ENCODE results near the gene ACP2.

Gene ACP2, protein sequence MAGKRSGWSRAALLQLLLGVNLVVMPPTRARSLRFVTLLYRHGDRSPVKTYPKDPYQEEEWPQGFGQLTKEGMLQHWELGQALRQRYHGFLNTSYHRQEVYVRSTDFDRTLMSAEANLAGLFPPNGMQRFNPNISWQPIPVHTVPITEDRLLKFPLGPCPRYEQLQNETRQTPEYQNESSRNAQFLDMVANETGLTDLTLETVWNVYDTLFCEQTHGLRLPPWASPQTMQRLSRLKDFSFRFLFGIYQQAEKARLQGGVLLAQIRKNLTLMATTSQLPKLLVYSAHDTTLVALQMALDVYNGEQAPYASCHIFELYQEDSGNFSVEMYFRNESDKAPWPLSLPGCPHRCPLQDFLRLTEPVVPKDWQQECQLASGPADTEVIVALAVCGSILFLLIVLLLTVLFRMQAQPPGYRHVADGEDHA

DNA sequence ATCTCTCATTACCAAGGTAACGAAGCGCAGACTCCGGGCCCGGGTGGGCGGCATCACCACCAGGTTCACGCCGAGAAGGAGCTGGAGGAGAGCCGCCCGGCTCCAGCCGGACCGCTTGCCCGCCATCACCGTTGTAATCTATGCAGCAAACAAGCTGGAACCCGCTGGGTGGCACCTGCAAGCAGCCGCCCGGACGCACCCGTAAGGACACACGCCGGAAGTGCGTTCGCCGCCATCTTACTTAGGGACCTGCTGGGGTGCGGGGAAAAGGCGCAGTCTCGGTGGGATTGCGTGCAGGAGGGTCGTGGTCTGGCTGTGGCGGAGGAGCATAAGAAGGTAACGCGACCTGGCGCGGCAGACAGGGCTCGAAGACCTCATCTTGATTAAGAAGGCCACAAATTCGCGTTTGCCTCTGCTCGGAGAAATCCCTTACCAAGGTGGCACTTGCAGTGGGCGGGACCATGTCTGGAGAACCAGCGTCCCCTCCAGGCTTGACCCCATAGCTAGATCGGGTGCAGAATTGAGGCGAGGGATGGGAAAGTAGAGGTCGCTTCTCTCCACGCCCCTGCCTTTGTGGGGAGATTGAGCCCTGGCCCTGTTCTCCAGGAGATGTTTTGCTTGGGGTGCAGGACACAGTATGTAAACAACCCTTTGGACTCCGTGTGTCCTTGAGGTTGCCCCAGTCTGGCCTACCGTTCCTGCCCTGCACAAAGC is at the start of gene ACP2:
ACP2 (minus strand) TSS at position 151 of the 714 bp plus-strand sequence; CDS start at position 126, 25 bp downstream.
- peak; percentile 69 to 70 for DNase-seq (ENCODE audit: low read depth in 2 of 2)

DNA sequence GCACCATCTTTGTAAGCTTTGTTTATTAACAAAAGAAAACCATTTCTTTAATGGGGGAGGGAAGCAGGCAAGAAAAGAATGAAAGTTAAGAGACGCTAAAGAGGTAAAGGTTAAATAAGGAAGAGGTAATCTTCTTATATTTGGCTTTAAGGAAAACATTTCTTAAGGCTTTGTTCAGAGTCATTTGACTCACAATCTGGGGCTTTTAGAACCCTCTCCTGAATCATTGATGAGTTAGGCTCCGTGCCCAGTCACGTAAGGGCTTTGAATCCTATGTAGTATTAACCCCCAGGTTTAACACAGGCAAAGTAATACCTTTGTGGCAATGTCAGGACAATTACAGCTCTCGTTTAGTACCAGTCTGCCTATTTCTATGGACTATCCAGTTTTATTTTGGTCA is 47.4 kb upstream of the ACP2 start:
- DNase-seq (ENCODE audit: low read depth in 2 of 2), result no peak

DNA sequence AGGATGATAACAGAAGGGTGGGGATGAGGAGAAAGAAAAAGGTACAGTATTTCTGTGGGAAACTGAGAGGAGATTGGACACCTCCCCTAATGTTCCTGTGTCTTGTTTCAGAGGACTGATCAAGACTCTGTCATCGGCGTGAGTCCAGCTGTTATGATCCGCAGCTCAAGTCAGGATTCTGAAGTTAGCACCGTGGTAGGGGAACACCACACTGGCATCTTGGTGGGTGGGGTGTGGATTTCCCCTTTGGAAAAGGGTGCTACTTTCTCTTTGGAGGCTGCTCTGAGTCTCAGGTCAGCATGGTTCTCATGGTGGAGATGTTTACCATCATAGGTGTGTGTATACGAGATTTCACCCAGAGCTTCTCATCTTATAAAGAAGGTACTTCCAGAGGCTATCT is 46.8 kb upstream of the ACP2 start:
- DNase-seq (ENCODE audit: low read depth in 2 of 2), result no peak

DNA sequence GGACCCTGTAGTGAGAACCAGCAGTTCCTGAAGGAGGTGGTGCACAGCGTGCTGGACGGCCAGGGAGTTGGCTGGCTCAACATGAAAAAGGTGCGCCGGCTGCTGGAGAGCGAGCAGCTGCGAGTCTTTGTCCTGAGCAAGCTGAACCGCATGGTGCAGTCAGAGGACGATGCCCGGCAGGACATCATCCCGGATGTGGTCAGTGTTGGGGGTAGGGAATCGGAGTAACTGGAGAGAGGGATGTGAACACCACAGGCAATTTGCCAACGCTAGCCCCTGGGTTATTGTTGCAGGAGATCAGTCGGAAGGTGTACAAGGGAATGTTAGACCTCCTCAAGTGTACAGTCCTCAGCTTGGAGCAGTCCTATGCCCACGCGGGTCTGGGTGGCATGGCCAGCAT is 41.2 kb upstream of the ACP2 start:
- no peak for DNase-seq (ENCODE audit: low read depth in 2 of 2)

DNA sequence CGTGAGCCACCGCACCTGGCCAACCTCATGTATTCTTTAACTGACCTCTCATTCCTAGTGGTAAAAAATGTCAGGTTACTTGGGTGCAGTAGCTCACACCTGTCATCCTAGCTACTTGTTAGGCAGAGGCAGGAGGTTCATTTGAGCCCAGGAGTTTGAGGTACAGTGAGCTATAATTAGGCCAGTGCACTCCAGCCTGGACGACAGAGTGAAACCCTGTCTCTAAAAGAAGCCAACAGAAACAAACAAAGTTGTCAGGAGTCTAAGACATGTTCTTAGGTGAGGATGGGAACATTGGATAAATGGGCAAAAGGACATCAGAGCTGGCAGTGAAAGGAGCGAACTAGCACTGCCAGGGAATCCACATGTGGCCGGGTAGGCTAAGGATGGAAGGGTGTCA is 39.5 kb upstream of the ACP2 start:
- no peak for DNase-seq (ENCODE audit: low read depth in 2 of 2)

DNA sequence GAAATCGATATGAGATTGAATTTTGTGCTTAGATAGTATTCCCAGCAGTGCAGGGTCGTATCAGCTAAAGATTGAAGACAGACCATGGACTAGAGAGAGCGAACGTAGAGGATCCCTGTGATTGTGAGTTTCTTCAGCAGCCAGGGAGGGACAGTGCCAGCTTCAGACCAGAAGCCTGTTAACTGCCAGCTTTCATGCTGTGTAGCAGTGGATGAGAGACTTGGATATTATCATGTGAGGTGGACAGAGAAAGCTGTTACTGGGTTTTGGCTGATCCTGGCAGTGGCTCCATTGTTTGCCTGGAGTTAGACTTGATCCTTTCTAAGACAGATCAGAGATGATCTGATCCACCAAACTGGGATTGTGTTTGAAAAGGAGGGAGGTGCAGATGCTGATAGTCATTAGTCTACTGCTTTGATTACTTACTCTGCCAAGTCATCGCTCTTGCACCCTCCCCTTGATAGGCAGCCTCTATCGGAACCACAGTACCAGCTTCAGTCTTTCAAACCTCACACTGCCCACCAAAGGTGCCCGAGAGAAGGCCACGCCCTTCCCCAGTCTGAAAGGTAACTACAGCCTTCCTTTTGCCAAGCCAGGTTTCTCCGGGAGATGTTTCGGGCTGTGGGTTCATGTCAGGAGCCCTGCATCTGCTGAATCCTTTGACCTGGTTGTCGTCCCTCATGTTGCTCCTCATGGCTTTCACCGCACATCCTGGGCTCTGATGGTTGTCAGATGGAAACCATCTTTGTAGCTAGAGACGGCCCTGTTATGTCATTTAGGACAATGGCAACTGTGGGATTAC is 37.6 kb upstream of the ACP2 start:
- DNase-seq (ENCODE audit: low read depth in 2 of 2), result no peak

DNA sequence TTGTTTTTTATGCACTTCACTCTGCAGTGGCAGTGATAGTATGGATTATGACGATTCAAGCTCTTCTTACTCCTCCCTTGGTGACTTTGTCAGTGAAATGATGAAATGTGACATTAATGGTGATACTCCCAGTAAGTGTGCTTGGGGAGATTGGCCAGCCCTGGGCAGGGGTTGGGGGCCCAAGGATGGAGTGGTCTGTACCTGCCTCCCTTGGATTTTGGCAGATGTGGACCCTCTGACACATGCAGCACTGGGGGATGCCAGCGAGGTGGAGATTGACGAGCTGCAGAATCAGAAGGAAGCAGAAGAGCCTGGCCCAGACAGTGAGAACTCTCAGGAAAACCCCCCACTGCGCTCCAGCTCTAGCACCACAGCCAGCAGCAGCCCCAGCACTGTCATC is 35.5 kb upstream of the ACP2 start:
- DNase-seq (ENCODE audit: low read depth in 2 of 2), result no peak

DNA sequence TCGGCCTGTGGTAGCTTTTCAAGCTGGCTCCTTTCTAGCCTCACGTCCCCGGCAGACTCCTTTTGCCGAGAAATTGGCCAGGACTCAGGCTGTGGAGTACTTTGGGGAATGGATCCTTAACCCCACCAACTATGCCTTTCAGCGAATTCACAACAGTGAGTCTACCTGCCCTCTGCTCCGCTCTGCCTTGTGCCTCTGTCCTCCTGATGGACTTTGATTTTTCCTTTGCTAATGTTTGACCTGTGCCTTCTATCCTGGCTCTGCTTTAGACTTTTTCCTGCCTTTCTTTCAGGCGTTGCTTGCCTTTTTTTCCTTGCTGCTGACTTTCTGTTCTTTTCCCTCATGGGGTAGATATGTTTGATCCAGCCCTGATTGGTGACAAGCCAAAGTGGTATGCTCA is 33.8 kb upstream of the ACP2 start:
- no peak for DNase-seq (ENCODE audit: low read depth in 2 of 2)

DNA sequence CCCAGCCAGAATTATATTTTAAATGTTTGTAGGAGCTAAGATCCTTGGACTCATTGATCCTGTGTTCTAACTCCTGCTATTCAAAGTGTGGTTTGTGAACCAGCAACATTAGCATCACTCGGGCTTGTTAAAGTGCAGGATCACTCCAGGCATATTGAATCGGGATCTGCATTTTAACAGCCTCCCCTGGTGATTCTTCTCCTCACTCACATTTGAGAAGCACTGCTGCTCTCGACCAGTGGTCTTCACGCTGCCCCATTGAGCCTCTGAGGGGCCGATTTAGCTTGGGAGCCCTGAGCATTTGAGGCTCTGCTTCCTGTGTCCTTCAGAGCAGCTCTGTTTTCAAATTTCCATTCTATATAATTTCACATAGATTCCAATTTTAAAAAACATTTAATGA is 32.2 kb upstream of the ACP2 start:
- no peak for DNase-seq (ENCODE audit: low read depth in 2 of 2)

DNA sequence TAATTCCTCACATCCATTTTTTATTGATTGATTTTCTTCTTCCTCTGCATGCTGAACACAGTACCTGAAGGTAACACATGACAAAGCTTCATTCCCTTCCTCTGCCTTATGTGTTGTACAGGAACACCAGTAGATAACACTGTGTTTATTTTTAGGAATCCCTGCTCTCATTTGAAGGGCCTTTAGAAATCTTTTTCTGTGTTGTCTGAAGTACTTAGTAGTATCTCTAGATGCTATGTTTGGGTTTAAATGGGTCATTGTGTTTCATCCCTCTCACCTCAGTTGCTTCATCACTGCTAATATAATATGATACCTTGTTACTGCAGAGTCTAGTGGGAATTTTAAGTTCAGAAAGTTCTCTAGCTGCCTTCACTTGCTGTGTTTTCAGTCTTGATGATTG is 31.5 kb upstream of the ACP2 start:
- no peak for DNase-seq (ENCODE audit: low read depth in 2 of 2)

DNA sequence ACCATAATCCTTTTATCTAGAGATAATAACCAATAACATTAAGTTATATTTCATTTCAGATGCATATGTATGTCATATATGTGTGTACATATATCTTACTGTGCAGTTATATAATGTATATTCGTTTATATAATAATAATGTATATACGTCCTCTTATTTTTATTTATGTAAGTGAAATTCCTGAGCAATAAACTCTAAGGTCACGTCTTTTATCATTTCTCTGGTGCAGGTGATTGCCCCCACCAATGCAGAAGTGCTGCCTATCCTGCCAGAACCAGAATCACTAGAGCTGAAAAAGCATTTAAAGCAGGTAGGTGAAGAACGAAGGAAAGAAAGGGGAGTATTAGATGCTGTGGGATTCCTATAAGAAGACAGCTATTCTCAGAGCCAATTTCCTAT is 30.2 kb upstream of the ACP2 start:
- no peak for DNase-seq (ENCODE audit: low read depth in 2 of 2)

DNA sequence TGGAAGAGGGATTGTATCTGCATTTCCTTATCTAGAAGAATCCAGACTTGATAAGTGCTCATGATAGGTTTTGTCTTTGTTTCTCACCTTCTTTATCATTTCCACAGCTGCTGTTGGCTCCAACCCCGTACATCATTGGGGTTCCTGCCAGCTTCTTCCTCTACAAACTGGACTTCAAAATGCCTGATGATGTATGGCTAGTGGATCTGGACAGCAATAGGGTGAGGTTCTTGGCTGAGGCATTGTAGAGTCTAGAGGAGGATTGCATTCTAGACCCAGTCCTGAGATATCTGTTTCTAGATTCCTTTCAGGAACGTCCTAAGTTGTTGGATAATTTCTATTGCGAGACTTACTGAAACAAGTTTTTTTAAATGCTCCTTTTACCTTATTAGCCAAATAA is 29.4 kb upstream of the ACP2 start:
- DNase-seq (ENCODE audit: low read depth in 2 of 2), result no peak

DNA sequence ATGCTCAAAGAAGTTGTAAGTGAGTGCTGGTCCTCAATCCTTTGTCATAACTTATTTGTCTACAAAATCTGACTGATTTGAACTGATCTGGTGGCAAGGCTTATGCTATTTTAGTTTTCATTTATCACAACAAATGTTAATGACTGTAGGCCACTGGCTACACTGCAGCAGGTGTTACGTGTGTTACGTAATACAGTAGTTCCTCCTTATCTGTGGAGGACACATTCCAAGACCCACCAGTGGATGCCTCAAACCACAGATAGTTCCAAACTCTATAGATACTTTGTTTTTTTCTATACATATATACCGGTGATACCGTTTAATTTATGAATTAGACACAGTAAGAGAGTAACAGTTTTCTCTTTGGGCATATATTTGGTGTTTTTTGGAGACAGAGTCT is 28.3 kb upstream of the ACP2 start:
- DNase-seq (ENCODE audit: low read depth in 2 of 2), result no peak

DNA sequence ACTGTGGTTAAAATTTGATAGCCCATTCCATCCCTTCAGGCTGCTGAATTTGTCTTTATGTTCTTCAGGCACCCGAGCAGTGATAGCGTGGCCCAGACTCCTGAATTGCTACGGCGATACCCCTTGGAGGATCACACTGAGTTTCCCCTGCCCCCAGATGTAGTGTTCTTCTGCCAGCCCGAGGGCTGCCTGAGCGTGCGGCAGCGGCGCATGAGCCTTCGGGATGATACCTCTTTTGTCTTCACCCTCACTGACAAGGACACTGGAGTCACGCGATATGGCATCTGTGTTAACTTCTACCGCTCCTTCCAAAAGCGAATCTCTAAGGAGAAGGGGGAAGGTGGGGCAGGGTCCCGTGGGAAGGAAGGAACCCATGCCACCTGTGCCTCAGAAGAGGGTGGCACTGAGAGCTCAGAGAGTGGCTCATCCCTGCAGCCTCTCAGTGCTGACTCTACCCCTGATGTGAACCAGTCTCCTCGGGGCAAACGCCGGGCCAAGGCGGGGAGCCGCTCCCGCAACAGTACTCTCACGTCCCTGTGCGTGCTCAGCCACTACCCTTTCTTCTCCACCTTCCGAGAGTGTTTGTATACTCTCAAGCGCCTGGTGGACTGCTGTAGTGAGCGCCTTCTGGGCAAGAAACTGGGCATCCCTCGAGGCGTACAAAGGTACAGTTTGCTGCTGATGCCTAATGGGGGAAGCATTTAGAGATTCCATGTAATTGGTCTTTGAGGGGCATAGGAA is 26.1 kb upstream of the ACP2 start:
- DNase-seq (ENCODE audit: low read depth in 2 of 2), result no peak

DNA sequence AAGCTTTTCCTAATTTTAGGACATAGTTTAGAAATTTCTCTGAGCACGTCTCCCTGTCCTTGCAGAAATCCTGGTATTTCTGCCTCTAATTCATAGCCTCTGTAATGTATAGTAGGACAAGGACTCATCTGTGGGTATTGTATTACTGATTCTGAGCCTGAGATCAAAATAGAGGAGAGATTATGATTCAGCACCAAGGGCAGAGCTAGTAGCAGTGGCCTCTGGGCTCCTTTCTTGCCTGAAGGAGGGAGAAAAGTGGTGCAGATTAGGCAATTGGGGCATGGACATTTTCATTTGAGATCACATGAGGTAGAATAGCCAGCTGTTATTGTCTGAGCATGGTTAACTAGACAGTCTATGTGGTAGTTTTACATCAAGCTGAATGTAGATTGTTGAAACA is 24.1 kb upstream of the ACP2 start:
- no peak for DNase-seq (ENCODE audit: low read depth in 2 of 2)

DNA sequence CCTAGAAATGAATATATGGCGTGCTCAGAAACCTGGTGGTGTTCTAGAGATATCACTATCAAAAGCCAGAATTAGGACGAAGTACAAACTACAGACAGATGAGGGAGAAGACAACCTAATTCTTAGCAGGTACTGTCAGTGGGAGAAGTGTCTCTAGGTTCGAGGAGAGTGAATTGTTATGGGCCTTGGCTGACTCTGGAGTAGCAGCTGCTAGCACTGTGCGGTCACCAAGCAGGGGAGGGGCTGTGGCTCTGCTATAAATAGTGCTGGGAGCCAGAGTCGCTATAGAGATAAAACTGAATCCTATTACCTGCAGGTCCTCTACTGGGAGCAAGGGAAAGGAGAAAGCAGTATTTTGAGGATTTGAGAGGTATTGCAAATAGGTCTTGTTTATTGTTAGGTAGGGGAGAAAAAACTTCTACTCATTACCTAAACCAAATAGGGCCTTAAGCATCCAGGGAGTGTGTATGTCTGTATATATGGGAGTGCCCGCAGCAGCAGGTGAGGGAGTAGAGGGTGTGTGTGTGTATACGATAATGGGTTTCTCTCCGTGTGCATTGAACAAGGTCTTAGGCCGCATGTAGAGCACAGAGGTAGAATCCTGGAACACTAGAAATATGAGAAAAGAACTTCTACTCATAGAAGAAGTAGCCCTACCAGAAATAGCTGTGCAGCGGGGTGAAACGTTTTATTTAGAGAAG is 23.5 kb upstream of the ACP2 start:
- no peak for DNase-seq (ENCODE audit: low read depth in 2 of 2)

DNA sequence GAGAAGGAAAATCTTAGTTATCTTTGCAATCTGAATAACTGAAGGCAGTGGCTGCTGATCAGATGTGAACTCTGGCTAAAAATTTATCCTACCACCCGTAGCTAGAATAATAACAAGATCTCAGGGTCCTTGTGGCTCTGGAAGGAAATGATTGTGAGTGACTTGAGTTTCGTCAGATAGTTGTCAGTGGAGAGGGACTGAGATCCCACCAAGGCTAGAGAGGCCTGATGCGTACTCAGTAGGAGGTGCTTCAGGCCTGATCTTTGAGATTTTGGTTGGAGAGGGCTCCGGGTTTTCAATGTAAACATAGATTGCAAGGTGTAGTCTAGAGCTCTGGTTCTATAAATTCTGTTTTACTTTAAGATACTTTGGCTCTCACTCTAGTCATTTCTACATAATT is 22.7 kb upstream of the ACP2 start:
- DNase-seq (ENCODE audit: low read depth in 2 of 2), result no peak

DNA sequence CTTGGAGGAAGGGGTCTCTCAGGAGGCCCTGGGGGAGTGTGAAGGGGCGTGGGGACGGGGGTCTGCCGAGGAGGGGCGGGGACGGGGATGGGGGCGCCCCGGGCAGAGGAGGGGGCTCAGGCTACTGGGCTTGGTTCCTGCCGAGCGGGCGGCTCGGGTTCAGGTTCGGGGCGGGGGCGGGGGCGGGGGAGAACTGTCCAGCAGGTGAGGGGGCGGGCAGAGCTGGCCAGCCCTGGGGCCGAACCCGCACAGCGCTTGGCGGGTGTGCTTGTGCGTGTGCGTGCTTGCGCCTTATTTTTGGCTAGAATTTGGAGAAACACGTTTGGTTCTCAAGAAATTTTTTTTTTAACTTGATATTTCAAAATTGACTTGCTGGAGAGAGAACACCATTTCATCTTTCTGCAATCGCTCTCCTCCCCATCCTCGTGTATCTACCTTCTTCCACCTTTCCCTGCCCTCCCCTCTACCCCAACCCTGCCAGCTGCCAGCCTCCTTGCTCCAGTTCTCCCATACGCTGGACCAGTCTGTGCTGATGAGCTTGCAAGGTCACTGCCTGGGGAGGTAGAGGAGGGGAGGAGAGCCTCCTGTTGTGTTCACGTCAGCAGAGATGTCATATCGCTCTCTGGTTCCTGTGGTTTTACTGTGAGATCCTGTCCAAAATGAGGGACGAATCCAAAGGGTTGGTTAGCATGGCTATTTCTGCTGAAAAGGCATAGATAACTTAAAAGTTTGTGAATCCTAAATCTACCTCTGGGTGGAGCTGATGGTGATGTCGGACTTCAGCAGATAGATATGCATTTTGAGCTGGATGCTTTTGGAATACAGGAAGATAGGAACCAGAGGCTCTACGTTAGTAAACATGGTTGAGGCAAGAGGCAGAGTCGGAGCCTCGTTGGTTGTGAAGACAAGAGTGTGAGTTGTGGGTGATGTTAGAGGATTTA is 22.0 kb upstream of the ACP2 start:
- DNase-seq (ENCODE audit: low read depth in 2 of 2), result no peak

DNA sequence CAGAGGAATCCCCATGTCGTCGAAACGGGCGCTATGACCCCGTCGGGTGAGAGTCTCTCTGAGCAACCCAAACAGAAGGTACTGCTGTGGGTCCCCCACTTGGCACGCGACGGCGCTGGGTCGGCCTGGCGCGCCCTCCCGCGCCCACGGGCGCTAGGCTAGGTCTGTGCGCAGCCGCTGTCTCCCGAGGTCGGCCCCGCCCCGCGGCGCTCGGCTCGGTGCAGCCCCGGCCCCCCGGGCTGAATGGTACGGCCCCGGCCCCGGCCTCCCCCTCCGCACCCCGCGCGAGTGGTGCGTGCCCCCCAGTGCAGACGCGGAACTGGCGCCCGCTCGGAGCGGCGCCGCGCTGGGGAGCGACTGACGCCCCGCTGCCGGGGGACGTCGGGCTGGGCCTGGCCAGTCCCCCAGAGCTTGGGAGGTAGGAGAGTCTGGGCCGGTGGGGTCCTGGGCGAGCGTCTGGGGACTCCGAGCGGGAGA is 21.3 kb upstream of the ACP2 start, which contains the start of gene MADD:
MADD (plus strand) TSS at position 305 of the 477 bp plus-strand sequence.
- peak; percentile 72 to 77 for DNase-seq (ENCODE audit: low read depth in 2 of 2)

Measured in fibroblast of skin of left quadriceps (primary cell).